ENCODE data around the gene SCGN.
"Not testable (repeated sequence)": the region's sequence is repeated elsewhere in the genome, so short reads cannot be mapped to it uniquely, and the experiment has no call there.

The SCGN gene

GRCh38 chr6:25732468-25733198, 80.6 kb downstream of the SCGN start:
- no peak for DNase-seq

DNA sequence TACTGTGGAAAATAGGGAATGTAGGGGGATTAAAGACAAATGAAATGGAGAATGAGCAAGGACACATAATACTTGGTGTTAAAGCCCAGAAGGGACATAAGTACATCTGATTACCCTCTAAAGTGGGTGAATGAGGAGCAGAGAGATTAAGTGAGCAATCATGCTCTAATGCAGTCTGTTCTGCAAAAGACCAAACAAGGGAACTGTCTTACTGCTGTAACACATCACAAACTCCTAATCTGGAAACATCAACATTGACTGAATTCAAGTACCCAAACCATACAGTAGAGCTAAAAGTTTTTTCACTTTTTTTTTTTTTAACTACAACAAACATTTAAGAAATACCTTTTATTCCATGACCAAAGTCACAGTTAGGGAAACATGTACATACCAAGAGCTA, 83.2 kb downstream of the SCGN start:
- no peak for DNase-seq

DNA sequence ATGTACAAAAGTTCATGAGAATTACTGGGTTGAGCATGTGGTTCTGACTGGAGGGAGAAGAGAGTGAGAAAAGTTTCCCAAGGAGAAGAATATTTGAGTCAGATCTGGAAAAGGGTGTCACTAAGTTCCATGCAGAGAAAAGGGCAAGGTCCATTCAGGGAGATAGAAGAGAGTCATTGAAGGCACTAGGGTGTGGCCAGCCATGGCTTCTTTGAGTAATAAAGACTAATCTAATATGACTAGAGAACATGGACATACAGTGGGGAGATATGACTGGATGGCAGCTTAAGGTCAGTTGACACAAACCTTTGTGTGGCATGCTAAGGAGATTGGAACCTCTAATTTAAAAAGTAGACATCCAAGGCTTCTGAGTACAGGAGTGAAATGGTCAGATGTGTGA, 91.9 kb downstream of the SCGN start:
- no peak for DNase-seq

GRCh38 chr6:25745836-25746235, 93.8 kb downstream of the SCGN start:
- DNase-seq: no peak

- DNase-seq: no peak
These were observed 95.0 kb downstream of the SCGN start for GRCh38 chr6:25746968-25747367.

DNA sequence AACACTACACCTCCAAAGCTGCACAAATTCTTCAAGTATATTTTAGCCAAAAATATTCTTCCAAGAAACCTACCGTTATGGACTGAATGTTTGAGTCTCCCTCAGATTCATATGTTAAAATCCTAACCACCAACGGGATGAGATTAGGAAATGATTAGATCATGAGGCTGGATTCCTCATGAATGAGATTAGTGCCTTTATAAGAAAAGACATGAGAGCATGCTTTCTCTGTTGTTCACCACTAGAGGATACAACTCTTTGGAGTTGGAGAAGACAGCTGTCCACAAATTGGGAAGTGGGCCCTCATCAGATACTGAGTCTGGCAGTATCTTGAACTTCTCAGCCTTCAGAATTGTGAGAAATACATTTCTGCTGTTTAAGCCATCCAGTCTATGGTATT, 95.5 kb downstream of the SCGN start:
- DNase-seq: no peak

DNA sequence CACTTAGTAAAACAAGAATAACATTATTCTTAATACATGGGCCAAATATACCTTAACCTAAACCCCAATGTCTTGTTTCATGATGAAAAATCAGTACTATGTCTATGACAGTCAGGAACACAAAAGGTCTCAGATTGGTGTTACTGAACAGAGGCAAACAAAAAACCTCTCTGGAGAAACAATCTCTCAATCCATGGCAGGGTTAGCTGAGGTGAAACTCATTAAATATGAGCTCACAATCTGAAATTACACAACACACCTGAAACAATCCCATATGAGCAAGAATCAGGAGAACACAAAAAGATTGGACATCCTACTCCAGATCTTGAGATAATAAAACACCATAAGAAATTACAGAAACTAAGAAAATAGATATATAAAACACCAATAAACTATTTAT, 96.0 kb downstream of the SCGN start:
- no peak for DNase-seq

- not testable (repeated sequence) for DNase-seq
These were observed 96.8 kb downstream of the SCGN start for GRCh38 chr6:25748601-25749517.

DNA sequence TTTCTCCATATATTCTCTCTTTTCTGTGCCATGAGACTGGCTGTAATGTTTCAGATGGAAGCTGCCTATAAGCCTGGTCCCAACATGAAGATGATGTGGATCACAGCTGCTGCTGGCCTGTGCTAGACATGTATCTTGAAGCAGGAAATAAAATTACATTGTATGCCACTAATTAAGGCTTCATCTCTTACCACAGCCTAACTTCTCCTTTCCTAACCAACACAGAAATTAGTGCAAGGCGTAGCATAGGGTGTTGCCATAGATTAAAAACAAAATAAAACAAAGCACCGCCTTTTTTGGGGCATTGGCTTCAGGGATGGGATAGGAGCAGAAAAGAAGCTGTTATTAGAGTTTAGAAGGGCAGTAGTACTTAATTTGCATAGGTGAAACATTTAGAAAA, 97.8 kb downstream of the SCGN start:
- peak; percentile 16 for DNase-seq

DNA sequence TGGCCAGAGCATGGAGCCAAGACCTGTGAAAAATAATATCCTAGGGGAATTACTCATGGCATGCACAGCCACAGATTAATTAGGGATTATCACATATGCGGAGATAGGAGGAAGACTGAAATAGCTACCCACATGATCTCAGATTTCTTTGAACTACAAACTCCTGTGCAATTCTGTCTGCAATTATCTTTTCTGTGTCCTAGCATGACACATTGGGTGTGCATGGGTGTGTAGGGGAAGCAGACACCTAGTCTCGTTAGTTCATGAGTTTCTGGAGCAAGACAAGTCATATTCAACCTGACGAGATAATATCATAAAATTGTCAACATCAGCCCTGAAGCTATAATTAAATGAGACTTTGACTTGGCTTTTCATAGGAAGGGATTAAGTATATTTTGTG, 98.9 kb downstream of the SCGN start:
- DNase-seq: no peak

Data from inflammatory macrophage treated with lipopolysaccharide for 4 hours (primary cell).